Keratinocyte (primary cell): ENCODE data around the gene CRISPLD2. TPM values are rescaled to one million over a fixed set of nuclear protein-coding genes. Genes with fewer than 3 reads are reported as not detected.

Experiments used
- DNase-seq: peaks from one replicate; pipeline ENCODE4 v3.0.0-alpha.2; 2011; ENCODE audit warnings: low read depth, missing footprints, low spot score
- FAIRE-seq: peaks from 2 replicates; lab custom pipeline; 2011; peaks lifted over from hg19 to GRCh38; lab: Jason Lieb, UNC
- H2AFZ ChIP-seq: 2 replicates; pipeline ENCODE4 v1.6.0; 2012; ENCODE audit warnings: low read length, control low read depth, inconsistent platforms; ENCODE audit not compliant: control insufficient read depth
- H3K27ac ChIP-seq: 2 replicates; pipeline ENCODE4 v1.5.1; 2011; ENCODE audit warnings: low read length; ENCODE audit not compliant: control insufficient read depth, insufficient read depth
- H3K27me3 ChIP-seq: 3 replicates; pipeline ENCODE4 v1.6.0; 2011; ENCODE audit warnings: low read length; ENCODE audit not compliant: control insufficient read depth, insufficient read depth; ENCODE audit errors: extremely low read depth
- H3K36me3 ChIP-seq, 2 experiments: 2 replicates in 1 of 2; 3 replicates in 1 of 2; pipeline ENCODE4 v1.5.1; 2011; ENCODE audit warnings: low read length in 2 of 2, mild to moderate bottlenecking in 1 of 2; ENCODE audit not compliant: control insufficient read depth in 2 of 2, insufficient read depth in 2 of 2; ENCODE audit errors: extremely low read depth in 1 of 2
- H3K4me1 ChIP-seq: 3 replicates; pipeline ENCODE4 v1.5.1; 2011; ENCODE audit warnings: low read length; ENCODE audit not compliant: control insufficient read depth, insufficient read depth; ENCODE audit errors: extremely low read depth
- H3K4me2 ChIP-seq: 3 replicates; pipeline ENCODE4 v1.6.0; 2011; ENCODE audit warnings: low read depth, low read length; ENCODE audit not compliant: control insufficient read depth, insufficient read depth; ENCODE audit errors: extremely low read depth
- H3K4me3 ChIP-seq, 3 experiments: fragments of 200-600 bp in 1 of 3; sonication (generic) in 1 of 3; 2 replicates in 2 of 3; 3 replicates in 1 of 3; pipeline ENCODE4 v1.5.1; 2011 to 2016; ENCODE audit warnings: low read length in 3 of 3, mild to moderate bottlenecking in 3 of 3, control low read depth in 2 of 3, inconsistent platforms in 1 of 3, low read depth in 1 of 3, mixed read lengths in 1 of 3, mixed run types in 1 of 3, moderate library complexity in 1 of 3; ENCODE audit not compliant: control insufficient read depth in 2 of 3, insufficient read depth in 2 of 3; ENCODE audit errors: extremely low read depth in 1 of 3
- H3K79me2 ChIP-seq: 2 replicates; pipeline ENCODE4 v1.6.0; 2012; ENCODE audit warnings: low read length; ENCODE audit not compliant: control insufficient read depth, insufficient read depth
- H3K9ac ChIP-seq: 3 replicates; pipeline ENCODE4 v1.6.0; 2011; ENCODE audit warnings: low read length; ENCODE audit not compliant: control insufficient read depth, insufficient read depth; ENCODE audit errors: extremely low read depth
- H3K9me1 ChIP-seq: 3 replicates; pipeline ENCODE4 v1.6.0; 2011; ENCODE audit warnings: low read length; ENCODE audit not compliant: control insufficient read depth, insufficient read depth; ENCODE audit errors: extremely low read depth
- H3K9me3 ChIP-seq: 2 replicates; pipeline ENCODE4 v1.5.1; 2012; ENCODE audit warnings: low read depth, low read length; ENCODE audit not compliant: control insufficient read depth
- H4K20me1 ChIP-seq: 3 replicates; pipeline ENCODE4 v1.6.0; 2011; ENCODE audit warnings: low read length; ENCODE audit not compliant: control insufficient read depth, insufficient read depth; ENCODE audit errors: extremely low read depth
- CTCF ChIP-seq, 3 experiments: IDR thresholded peaks in 1 of 3; conservative IDR thresholded peaks in 1 of 3; optimal IDR thresholded peaks in 1 of 3; 2 replicates in 2 of 3; 3 replicates in 1 of 3; pipeline versions ENCODE3 to v1.5.1; 2011; ENCODE audit warnings: low read length in 3 of 3, mild to moderate bottlenecking in 3 of 3, moderate library complexity in 2 of 3, control low read depth in 1 of 3, inconsistent platforms in 1 of 3; ENCODE audit not compliant: insufficient read depth in 2 of 3; ENCODE audit errors: extremely low read depth in 1 of 3
- EZH2 ChIP-seq: IDR thresholded peaks from one replicate; pipeline ENCODE4 v1.6.1; 2012; ENCODE audit warnings: inconsistent platforms, mild to moderate bottlenecking, low read length, moderate library complexity
- dilution Hi-C: fragments of 300-500 bp; cut with MboI; formaldehyde crosslinking; loops from one replicate; pipeline ENCODE4 v1.7.0; 2020; ENCODE audit warnings: low sequenced_read_pairs; ENCODE audit not compliant: extremely low pct_ligation_motif_present
- polyA plus RNA-seq, 5 experiments: library from polyadenylated mRNA; depleted of rRNA in 3 of 5; stranded (reverse) in 3 of 5; stranded (forward) in 1 of 5; unstranded in 1 of 5; fragments of >200 nt; gene quantifications; 1 replicate in 1 of 5; 2 replicates in 3 of 5; 3 replicates in 1 of 5; pipeline versions ENCODE4 v1.2.1 to v1.2.3, GENCODE V29; 2011 to 2012; ENCODE audit warnings: missing spikeins in 2 of 5, low read depth in 1 of 5, low replicate concordance in 1 of 5

CRISPLD2 gene
- polyA plus RNA-seq, 1 donor (not counting 4 experiments of a cell fraction or from before 2014, with no cell fraction given), result 1.2 TPM

- Histone ChIP-seq H3K9me1 (no peaks in the 10 kb centered on the region), H3K27ac (no peak overlapping the region), H3K4me3 (no peak overlapping the region), H3K9me3 (no peaks in the 10 kb centered on the region), H3K27me3 (no peaks in the 10 kb centered on the region), H3K79me2 (no peaks in the 10 kb centered on the region), H4K20me1 (no peaks in the 10 kb centered on the region), H3K4me1 (peaks cover 13% of the 10 kb centered on the region), H3K9ac (no peak overlapping the region), H2AFZ (no peak overlapping the region), H3K4me2 (no peak overlapping the region), H3K36me3 (no peaks in the 10 kb centered on the region)
- TF ChIP-seq CTCF (optimal IDR thresholded peaks at IDR 0.05 in 1 of 3, IDR thresholded peaks at IDR 0.05 in 1 of 3, conservative IDR thresholded peaks at IDR 0.05 in 1 of 3; ENCODE audit: extremely low read depth in 1 of 3, insufficient read depth in 2 of 3, low read length in 3 of 3), result no peak
- no peak for TF ChIP-seq EZH2
- DNase-seq (no peak), FAIRE-seq (no peak)
- dilution Hi-C loops, result no loop called here
These were observed 74.2 kb downstream of the CRISPLD2 start for GRCh38 chr16:84893849-84894599.

- Histone ChIP-seq H3K27me3 (no peaks in the 10 kb centered on the region), H3K9me3 (no peaks in the 10 kb centered on the region), H3K79me2 (no peaks in the 10 kb centered on the region), H3K9ac (no peak overlapping the region), H2AFZ (no peak overlapping the region), H3K9me1 (no peaks in the 10 kb centered on the region), H3K27ac (no peak overlapping the region), H4K20me1 (no peaks in the 10 kb centered on the region), H3K4me1 (peaks cover 22% of the 10 kb centered on the region), H3K4me3 (no peak overlapping the region), H3K36me3 (no peaks in the 10 kb centered on the region), H3K4me2 (no peak overlapping the region)
- dilution Hi-C loops, result no loop called here
- FAIRE-seq, result no peak
- no peak for DNase-seq
- TF ChIP-seq CTCF (optimal IDR thresholded peaks at IDR 0.05 in 1 of 3, IDR thresholded peaks at IDR 0.05 in 1 of 3, conservative IDR thresholded peaks at IDR 0.05 in 1 of 3; ENCODE audit: extremely low read depth in 1 of 3, insufficient read depth in 2 of 3, low read length in 3 of 3) (no peak), EZH2 (no peak)
These were observed 75.2 kb downstream of the CRISPLD2 start for GRCh38 chr16:84895016-84895415.
